Stimulated activated CD4-positive, alpha-beta T cell treated with anti-CD3 and anti-CD28 coated beads, Interleukin-1b, Interleukin-23, amount 100 ng/mL, for 1 hour (primary cell): ENCODE results near the gene PPM1D.
A peak's percentile ranks its signal among the peaks of the same experiment; 100 is the strongest.
"Not testable (repeated sequence)": the region's sequence is repeated elsewhere in the genome, so short reads cannot be mapped to it uniquely, and the experiment has no call there.

ENCODE experiments used
- DNase-seq, 2 donors: peaks; one replicate each; pipeline ENCODE4 v3.0.0-alpha.2; 2020; ENCODE audit warnings: low read depth in 2 of 2

PPM1D gene

DNA sequence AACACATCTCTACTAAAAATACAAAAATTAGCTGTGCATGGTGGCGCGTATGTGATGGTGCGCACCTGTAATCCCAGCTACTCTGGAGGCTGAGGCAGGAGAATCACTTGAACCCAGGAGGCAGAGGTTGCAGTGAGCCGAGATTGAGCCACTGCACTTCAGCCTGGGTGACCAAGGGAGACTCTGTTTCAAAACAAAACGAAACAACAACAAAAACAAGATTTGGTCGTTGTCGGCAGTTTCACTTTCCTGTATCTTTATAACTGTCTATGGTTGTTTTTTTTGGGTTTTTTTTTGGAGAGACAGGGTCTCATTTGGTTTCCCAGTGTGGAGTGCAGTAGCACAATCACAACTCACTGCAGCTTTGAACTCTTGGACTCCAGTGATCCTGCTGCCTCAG lies 68.7 kb downstream of the PPM1D start:
- not testable (repeated sequence) for DNase-seq

DNA sequence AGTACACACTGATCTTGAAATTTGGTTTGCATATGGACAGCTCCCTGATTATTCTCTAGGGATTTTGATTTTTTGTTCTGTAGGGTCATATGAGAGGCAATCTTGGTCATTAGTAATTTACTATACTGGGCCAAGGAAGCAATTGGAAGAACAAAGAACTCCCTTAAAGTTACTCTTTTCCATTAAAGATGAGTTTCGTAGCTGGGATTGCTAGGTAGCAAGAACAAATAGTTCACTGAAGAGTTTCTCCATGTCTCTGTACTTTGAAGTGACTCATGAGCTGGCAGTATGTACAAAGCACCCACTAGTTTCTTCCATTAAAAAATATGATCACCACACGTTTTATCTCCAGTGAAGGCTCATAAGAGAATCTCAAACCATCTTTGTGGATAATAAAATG lies 71.5 kb downstream of the PPM1D start:
- DNase-seq: no peak

DNA sequence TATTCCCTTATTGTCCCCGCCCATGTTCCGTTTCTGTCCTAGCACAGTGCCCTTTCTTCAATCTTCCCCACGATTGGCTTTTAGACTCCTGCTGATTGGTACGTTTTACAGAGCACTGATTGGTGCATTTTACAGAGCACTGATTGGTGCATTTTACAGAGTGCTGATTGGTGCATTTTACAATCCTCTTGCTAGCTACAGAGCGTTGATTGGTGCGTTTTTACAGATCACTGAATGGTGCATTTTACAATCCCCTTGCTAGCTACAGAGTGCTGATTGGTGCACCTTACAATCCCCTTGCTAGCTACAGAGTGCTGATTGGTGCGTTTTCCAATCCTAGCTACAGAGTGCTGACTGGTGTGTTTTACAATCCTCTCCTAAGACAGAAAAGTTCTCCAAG lies 74.6 kb downstream of the PPM1D start:
- not testable (repeated sequence) for DNase-seq

DNA sequence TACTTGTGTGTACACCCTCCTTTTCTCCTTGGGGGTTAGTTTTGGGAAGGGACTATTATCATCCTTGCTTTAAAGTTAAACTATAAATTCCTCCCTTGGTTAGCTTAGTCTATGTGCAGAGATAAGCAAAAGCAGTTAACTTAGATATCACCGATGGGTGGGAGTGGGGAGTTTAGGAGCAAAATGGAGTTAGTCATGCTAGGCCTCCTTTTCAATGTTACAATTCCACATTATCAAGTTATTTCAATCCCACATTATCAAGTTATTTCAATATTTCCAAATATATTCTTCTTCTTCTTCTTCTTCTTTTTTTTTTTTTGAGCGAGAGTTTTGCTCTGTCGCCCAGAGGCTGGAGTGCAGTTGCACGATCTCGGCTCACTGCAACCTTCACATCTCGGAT lies 76.0 kb downstream of the PPM1D start:
- no peak for DNase-seq

DNA sequence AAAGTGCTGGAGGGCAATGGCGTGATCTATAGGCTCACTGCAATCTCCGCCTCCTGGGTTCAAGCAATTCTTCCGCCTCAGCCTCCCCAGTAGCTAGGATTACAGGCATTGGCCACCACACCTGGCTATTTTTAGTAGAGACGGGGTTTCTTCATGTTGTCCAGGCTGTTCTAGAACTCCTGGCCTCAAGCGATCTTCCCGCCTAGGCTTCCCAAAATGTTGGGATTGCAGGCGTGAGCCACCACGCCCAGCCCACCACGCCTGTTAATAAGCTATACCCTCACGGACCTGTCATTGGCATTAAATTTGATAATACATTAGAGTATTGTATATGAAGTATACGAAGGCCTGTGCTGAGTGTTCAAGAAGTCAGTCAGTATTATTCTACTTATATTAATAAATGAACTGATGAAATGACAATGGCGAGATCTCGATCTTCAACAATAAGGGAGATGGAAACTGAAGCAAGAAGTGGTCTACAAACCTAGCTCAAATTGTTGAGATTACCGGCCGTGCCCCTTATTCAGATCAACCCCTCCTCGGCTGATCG lies 76.8 kb downstream of the PPM1D start:
- DNase-seq: no peak

DNA sequence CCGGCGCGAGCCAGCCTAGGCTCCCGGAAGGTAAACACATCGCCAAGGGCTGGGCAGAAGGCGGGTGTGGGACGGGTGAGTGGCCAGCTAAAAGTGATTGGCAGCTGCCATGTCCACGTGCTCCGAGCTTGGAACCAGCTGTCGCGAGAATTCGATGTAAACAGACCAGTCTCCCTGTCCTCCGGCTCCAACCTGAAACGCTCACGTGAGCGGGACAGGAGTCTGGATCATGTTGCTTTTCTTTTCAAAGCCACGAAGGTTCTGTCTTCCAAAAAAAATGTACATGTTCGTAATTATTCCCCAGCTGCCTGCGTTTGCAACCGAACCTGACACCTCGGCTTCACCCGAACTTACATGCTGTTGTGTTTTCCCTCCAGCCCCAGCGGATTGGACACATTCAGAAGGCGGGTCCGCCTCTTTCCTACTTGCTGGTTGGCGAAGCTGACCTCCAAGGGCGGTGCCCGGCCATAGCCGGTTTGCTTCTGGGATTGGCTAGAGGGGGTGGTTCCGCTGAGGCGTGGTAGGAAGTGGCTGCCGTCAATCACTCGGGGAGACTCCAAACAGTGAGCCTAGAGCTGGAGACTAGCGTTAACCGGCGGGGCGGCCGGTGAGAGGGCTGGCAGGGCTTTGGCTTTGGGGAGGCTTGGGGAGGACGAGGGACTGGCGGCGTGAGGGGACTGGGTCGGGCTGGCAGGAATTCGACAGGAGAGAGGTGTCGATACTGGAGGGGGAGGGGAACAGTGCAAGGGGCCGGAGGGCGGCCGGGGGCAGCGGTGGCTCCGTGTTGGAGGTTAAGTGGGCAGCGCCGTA lies 77.5 kb downstream of the PPM1D start, which contains the start of gene BCAS3:
Gene BCAS3 (plus strand): TSS at position 544 of the 810 bp plus-strand sequence.
- peak; percentile 82 to 87 for DNase-seq

DNA sequence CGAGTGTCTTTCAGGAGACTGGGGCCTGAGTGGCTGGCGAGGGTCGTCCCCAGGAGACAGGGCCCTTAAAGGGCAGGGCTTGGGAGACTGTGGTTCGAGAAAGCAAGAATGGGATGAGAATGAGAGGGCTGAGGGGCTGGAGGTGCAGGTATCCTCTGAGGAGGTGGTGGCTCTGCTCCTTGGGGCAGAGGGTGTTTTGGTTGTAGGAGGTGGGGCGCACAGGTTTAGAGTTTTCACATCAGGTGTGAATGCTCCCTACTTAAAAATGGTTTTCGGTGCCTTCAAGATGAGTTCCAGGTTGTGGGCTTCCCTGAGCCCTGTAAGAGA lies 78.1 kb downstream of the PPM1D start:
- no peak for DNase-seq

DNA sequence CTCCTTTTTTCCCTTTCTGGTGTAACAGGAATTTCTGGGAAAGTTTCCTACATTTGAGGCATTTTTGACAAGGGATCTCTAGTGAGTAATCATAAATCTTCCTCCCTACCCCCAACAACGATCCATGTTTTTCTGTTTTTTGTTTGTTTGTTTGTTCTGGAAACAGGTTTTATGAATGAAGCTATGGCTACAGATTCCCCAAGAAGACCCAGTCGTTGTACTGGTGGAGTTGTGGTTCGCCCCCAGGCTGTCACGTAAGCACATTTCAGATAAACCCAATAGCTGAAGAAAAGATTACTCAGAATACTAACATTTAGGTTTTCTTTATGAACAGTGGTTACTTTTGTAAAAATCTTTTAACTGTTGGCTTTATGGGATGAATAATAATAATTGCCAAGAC lies 79.3 kb downstream of the PPM1D start:
- no peak for DNase-seq

DNA sequence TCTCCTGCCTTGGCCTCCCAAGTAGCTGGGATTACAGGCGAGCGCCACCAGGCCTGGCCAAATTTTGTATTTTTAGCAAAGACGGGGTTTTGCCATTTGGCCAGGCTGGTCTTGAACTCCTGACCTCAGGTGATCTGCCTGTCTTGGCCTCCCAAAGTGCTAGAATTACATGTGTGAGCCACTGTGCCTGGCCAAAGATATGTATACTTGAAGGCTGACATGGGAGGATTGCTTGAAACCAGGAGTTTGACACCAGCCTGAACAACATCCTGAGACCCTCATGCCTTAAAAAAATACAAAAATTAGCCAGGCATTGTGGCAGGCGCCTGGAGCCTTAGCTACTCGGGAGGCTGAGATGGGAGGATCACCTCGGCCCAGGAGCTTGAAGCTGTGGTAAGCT lies 80.8 kb downstream of the PPM1D start:
- no peak for DNase-seq

DNA sequence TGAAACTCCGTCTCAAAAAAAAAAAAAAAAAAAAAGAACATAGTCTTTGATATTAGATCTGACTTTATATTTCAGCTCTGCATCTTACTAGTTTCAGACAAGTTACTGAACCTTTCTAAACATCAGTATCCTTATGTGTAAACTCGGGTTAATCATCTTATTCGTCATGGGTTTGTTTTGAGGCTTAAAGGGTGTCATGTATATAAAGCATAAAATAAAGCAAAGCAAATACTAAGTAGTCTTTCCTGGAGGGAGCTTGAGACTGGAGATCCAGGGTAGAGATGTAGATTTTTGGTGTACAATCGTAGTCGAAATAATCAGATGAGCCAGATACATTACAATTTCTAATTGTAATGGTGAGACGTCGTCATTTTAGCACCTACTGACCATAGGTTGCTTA lies 85.4 kb downstream of the PPM1D start:
- DNase-seq: no peak

DNA sequence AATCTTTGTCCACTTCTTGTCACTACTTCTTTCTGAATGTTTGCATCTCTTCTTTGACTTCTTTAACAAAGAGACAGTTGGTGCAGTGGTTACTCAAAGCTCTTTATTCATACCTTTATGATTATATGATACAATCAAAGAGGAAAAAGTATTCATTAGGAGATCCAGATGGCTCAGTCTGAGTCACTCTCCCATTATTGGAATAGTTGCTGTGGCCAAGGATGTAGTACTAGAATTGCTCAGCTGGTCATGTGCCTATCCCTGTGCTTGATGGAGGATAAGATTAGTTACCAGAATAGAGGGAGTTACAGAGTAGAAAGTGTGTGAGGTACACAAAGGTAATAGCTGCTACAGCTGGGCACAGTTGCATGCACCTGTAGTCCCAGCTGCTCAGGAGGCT lies 96.0 kb downstream of the PPM1D start:
- DNase-seq: no peak

DNA sequence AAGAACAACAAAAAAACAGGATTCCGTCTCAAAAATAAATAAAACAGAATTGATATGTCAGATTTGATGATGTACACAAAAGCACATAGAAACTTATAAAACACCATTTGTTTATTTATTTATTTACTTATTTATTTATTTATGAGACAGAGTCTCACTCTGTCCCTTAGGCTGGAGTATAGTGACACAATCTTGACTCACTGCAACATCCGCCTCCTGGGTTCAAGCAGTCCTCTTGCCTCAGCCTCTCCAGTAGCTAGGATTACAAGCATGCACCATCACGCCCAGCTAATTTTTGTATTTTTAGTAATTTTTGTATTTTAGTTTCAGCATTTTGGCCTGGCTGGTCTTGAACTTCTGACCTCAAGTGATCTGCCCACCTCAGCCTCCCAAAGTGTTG lies 99.1 kb downstream of the PPM1D start:
- no peak for DNase-seq

DNA sequence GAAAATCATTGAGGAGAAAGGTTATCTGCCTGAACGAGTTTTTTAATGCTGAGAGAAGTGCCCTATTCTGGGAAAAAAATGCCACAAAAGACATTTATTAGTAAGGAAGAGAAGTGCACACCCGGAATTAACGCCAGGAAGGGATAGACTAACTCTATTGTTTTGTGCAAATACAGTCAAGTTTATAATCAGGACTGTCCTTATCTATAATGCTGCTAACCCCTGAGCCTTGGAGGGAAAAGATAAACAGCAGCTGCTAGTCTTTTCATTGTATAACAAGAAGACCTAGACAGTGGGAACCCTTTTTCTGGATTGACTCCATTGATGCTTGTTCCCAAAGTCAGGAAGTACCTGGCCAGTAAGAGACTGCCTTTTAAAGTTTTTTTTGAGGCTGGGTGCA lies 104.2 kb downstream of the PPM1D start:
- DNase-seq: no peak

DNA sequence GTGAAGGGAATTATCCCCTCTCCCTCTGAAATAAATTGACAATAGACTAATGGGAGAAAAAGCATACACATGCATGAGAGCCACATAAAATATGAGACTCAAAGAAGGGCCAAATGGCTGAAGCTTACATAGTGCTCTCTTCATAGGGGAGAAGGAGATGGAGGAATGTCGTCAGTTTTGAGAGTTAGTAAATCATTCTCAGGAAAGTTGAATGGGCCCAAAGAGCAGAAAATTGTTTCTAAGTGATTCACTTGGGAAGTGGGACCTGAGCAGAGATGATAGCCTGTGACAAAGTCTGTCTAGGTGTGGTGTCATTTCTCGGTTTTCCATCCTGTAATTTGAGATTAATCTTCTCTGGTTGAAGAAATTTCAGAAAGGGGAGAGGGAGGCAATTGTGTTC lies 112.7 kb downstream of the PPM1D start:
- DNase-seq: no peak

DNA sequence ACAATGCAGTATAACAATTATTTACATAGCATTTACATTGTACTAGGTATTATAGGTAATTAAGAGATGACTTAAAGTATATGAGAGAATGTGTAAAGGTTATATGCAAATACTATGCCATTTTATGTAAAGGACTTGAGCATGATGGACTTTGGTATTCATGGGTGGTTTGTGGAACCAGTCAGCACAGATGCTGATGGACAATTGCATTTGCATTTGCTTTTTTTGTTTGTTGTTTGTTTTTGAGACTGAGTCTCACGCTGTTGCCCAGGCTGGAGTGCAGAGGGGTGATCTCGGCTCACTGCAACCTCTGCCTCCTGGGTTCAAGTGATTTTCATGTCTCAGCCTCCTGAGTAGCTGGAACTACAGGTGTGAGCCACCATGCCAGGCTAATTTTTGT lies 113.6 kb downstream of the PPM1D start:
- DNase-seq: no peak
